ENCODE results near the gene NDUFAF3. TPM values are rescaled to one million over a fixed set of nuclear protein-coding genes. Genes with fewer than 3 reads are reported as not detected.

The NDUFAF3 gene
- total and polyA plus RNA-seq, 2 donors (not counting 1 experiment from before 2014, with no cell fraction given): 61.0 to 67.5 TPM

- Mint-ChIP-seq H3K27ac (no peak overlapping the region), H3K9me3 (ENCODE audit: insufficient read depth) (no peaks in the 10 kb centered on the region), H3K4me1 (no peaks in the 10 kb centered on the region), H3K4me3 (no peak overlapping the region), H3K27me3 (no peaks in the 10 kb centered on the region)
- ATAC-seq (ENCODE audit: low read depth): no peak
- 85% methylated on average over 9 of the region's 10 CpGs for WGBS (ENCODE audit: insufficient coverage)
- Histone ChIP-seq H3K9me3 (ENCODE audit: control extremely low read depth in 1 of 3, control insufficient read depth in 2 of 3, insufficient read depth in 1 of 3, low read length in 2 of 3) (no peaks in the 10 kb centered on the region), H3K27ac (ENCODE audit: low read length in 2 of 2) (no peak overlapping the region), H3K36me3 (replicated peaks in 1 of 2; ENCODE audit: control extremely low read depth in 1 of 2, control insufficient read depth in 1 of 2, extremely low read depth in 1 of 2, insufficient read depth in 2 of 2, low read length in 1 of 2) (peaks cover 13 to 72% of the 10 kb centered on the region in 2 experiments), H3K9ac (ENCODE audit: low read length) (no peak overlapping the region), H3K4me1 (ENCODE audit: control insufficient read depth in 2 of 2, insufficient read depth in 2 of 2, low read length in 2 of 2) (no peaks in the 10 kb centered on the region), H3K27me3 (replicated peaks in 1 of 4; ENCODE audit: control extremely low read depth in 1 of 4, control insufficient read depth in 3 of 4, insufficient read depth in 4 of 4, low read length in 3 of 4) (no peaks in the 10 kb centered on the region), H3K4me3 (ENCODE audit: control extremely low read depth in 1 of 5, extremely low read depth in 1 of 5, insufficient read depth in 1 of 5, low read depth in 2 of 5, low read length in 4 of 5) (no peak overlapping the region), H4K20me1 (ENCODE audit: control insufficient read depth, insufficient read depth, low read length, poor library complexity, severe bottlenecking) (no peaks in the 10 kb centered on the region), H3K79me2 (ENCODE audit: control insufficient read depth, insufficient read depth, low read length) (no peaks in the 10 kb centered on the region), H3K4me2 (replicated peaks; ENCODE audit: low read depth, low read length, poor library complexity, severe bottlenecking) (no peak overlapping the region), H2AFZ (ENCODE audit: insufficient read depth, low read depth, low read length, poor library complexity, severe bottlenecking) (no peak overlapping the region)
- intact Hi-C loops (cut with micrococcal nuclease): no loop called here
- DNase-seq: no peak
- TF ChIP-seq CTCF (IDR thresholded peaks at IDR 0.05) (no peak), EZH2 (IDR thresholded peaks at IDR 0.05; ENCODE audit: borderline replicate concordance, insufficient read depth, low read depth, low read length, poor library complexity, severe bottlenecking) (no peak)
- POLR2A ChIA-PET: no interaction called here
- CTCF ChIA-PET: interaction anchor here (0.6 to 1.3 kb wide), 4 partner anchors 14 to 184 kb away, joined by 3 to 4 read pairs (median 3); no protein-coding TSS in a partner anchor
Observed at GRCh38 chr3:48974076-48974864, 47.7 kb upstream of the NDUFAF3 start.

DNA sequence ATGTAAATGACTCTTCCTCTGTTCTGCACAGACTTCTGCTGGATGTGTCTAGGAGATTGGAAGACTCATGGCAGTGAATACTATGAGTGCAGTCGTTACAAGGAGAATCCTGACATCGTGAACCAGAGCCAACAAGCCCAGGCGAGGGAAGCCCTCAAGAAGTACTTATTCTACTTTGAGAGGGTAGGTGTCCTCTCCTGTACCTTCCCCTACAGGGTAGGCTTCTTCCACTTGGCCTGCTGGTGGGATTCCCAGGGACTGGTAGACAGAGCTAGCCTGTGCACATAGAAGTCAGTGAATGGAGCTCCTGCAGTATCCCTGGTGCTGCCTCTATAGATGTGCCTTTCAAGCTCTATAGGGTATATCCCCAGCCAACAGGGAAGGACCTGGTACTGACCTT is 42.5 kb upstream of the NDUFAF3 start:
- WGBS (ENCODE audit: insufficient coverage): 100% methylated on average over 3 of the region's 3 CpGs
- TF ChIP-seq CTCF (IDR thresholded peaks at IDR 0.05) (no peak), EZH2 (IDR thresholded peaks at IDR 0.05; ENCODE audit: borderline replicate concordance, insufficient read depth, low read depth, low read length, poor library complexity, severe bottlenecking) (no peak)
- H2AFZ ChIP-seq (ENCODE audit: insufficient read depth, low read depth, low read length, poor library complexity, severe bottlenecking): no peak overlapping the region
- Mint-ChIP-seq H3K9me3 (ENCODE audit: insufficient read depth) (no peaks in the 10 kb centered on the region), H3K4me3 (no peak overlapping the region), H3K27ac (no peak overlapping the region), H3K4me1 (no peaks in the 10 kb centered on the region), H3K27me3 (no peaks in the 10 kb centered on the region)
- no peak overlapping the region for H3K4me3 ChIP-seq (ENCODE audit: control extremely low read depth in 1 of 5, extremely low read depth in 1 of 5, insufficient read depth in 1 of 5, low read depth in 2 of 5, low read length in 4 of 5)
- H3K79me2 ChIP-seq (ENCODE audit: control insufficient read depth, insufficient read depth, low read length): no peaks in the 10 kb centered on the region
- H3K4me1 ChIP-seq (ENCODE audit: control insufficient read depth in 2 of 2, insufficient read depth in 2 of 2, low read length in 2 of 2): no peaks in the 10 kb centered on the region
- no peak for ATAC-seq (ENCODE audit: low read depth)
- intact Hi-C loops (cut with micrococcal nuclease): no loop called here
- no peak for DNase-seq
- ChIA-PET POLR2A (no interaction called here), CTCF (interaction anchor here (1.4 kb wide), 1 partner anchor 8 kb away, joined by 3 read pairs; no protein-coding TSS in a partner anchor)
- peaks cover 1 to 72% of the 10 kb centered on the region in 2 experiments for H3K36me3 ChIP-seq (replicated peaks in 1 of 2; ENCODE audit: control extremely low read depth in 1 of 2, control insufficient read depth in 1 of 2, extremely low read depth in 1 of 2, insufficient read depth in 2 of 2, low read length in 1 of 2)
- no peak overlapping the region for H3K27ac ChIP-seq (ENCODE audit: low read length in 2 of 2)
- H3K9ac ChIP-seq (ENCODE audit: low read length): no peak overlapping the region
- H4K20me1 ChIP-seq (ENCODE audit: control insufficient read depth, insufficient read depth, low read length, poor library complexity, severe bottlenecking): no peaks in the 10 kb centered on the region
- H3K27me3 ChIP-seq (replicated peaks in 1 of 4; ENCODE audit: control extremely low read depth in 1 of 4, control insufficient read depth in 3 of 4, insufficient read depth in 4 of 4, low read length in 3 of 4): no peaks in the 10 kb centered on the region
- H3K9me3 ChIP-seq (ENCODE audit: control extremely low read depth in 1 of 3, control insufficient read depth in 2 of 3, insufficient read depth in 1 of 3, low read length in 2 of 3): no peaks in the 10 kb centered on the region
- no peak overlapping the region for H3K4me2 ChIP-seq (replicated peaks; ENCODE audit: low read depth, low read length, poor library complexity, severe bottlenecking)
